Left ventricle myocardium inferior (tissue), 1 donor: ENCODE data around the gene DTD1. TPM values are rescaled to one million over a fixed set of nuclear protein-coding genes. Genes with fewer than 3 reads are reported as not detected.

Experiments used
- DNase-seq: peaks from one replicate; pipeline ENCODE4 v3.0.0-alpha.2; 2020
- H3K27ac ChIP-seq: fragments of 200-600 bp; replicated peaks from 2 replicates; pipeline ENCODE4 v1.8.0; 2021
- H3K27me3 ChIP-seq: fragments of 200-600 bp; 2 replicates; pipeline ENCODE4 v1.8.0; 2021; ENCODE audit warnings: low read depth
- H3K36me3 ChIP-seq: fragments of 200-600 bp; 2 replicates; pipeline ENCODE4 v1.8.0; 2021
- H3K4me1 ChIP-seq: fragments of 200-600 bp; 2 replicates; pipeline ENCODE4 v1.8.0; 2021
- H3K4me3 ChIP-seq: fragments of 200-600 bp; 2 replicates; pipeline ENCODE4 v1.8.0; 2021; ENCODE audit warnings: mild to moderate bottlenecking, moderate library complexity
- H3K9me3 ChIP-seq: fragments of 200-600 bp; replicated peaks from 2 replicates; pipeline ENCODE4 v1.8.0; 2021
- intact Hi-C: fragments of 100-400 bp; cut with micrococcal nuclease; formaldehyde crosslinking; loops from one replicate; pipeline ENCODE4 v1.11.0; 2022
- total RNA-seq: library from RNA; stranded (reverse); fragmentation: NEBNext Ultra II Directional; extraction: Animal tissue kit (Norgen Biotek cat#: 25700); gene quantifications from one replicate; pipeline ENCODE4 v1.2.1, GENCODE V29; 2021
- TF ChIP-seq, protein P1 (sequence below): fragments of 200-600 bp; IDR thresholded peaks from 2 replicates; pipeline ENCODE4 v1.8.0; 2021; ENCODE audit warnings: antibody characterized with exemption, mild to moderate bottlenecking, borderline replicate concordance
- donor health status: DM: no; HTN: yes; CAD: no; lungs with severe emphysema.

The DTD1 gene
- total RNA-seq, 1 donor from 2014 or later, result 12.2 TPM

DNA sequence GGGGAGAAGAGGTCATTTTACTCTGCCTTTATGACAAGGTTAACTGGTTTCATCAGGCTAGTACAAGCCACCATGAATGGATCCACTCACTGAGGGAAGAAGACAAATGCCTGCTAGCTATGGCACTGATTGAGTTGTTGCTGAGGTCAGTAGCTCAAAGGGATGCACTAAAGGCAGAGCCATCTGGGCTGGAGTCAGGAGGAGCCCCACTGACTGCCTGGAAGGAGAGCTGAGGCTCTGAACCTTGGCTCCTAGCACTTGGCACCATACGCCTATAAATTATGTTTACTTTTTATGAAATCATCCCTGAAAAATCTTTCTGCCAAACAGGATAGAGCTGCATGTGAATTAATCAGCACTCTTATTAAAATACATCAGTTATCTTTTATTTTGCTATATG lies 104.6 kb downstream of the DTD1 start:
- H3K27me3 ChIP-seq, result no peaks in the 10 kb centered on the region
- DNase-seq, result no peak
- H3K36me3 ChIP-seq, result no peaks in the 10 kb centered on the region
- TF ChIP-seq, protein P1, sequence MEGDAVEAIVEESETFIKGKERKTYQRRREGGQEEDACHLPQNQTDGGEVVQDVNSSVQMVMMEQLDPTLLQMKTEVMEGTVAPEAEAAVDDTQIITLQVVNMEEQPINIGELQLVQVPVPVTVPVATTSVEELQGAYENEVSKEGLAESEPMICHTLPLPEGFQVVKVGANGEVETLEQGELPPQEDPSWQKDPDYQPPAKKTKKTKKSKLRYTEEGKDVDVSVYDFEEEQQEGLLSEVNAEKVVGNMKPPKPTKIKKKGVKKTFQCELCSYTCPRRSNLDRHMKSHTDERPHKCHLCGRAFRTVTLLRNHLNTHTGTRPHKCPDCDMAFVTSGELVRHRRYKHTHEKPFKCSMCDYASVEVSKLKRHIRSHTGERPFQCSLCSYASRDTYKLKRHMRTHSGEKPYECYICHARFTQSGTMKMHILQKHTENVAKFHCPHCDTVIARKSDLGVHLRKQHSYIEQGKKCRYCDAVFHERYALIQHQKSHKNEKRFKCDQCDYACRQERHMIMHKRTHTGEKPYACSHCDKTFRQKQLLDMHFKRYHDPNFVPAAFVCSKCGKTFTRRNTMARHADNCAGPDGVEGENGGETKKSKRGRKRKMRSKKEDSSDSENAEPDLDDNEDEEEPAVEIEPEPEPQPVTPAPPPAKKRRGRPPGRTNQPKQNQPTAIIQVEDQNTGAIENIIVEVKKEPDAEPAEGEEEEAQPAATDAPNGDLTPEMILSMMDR, result no peak
- no peak overlapping the region for H3K4me3 ChIP-seq
- H3K27ac ChIP-seq, result no peak overlapping the region
- H3K4me1 ChIP-seq, result no peaks in the 10 kb centered on the region
- intact Hi-C loops, result no loop called here
- H3K9me3 ChIP-seq, result no peaks in the 10 kb centered on the region

DNA sequence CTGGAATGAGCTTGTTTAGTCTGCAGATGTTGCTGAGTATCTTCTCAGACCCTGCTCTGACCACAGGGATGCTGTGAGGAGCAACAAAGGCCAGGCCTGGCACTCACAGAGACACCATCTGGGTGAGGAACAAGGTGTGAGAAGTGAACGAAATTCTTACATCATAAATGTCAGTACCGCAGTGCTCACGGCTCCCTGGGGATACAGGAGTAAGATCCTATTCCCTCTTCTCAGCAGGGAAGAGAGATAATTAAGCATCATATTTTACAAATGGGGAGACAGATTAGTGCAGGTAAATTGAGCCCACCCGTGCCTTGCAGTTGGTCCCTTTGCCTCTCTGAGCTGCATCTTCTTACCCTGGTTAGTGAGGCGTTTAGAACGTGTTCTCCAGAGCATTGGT lies 106.2 kb downstream of the DTD1 start:
- intact Hi-C loops, result no loop called here
- Histone ChIP-seq H3K9me3 (no peaks in the 10 kb centered on the region), H3K27ac (no peak overlapping the region), H3K36me3 (no peaks in the 10 kb centered on the region), H3K4me1 (no peaks in the 10 kb centered on the region), H3K4me3 (no peak overlapping the region), H3K27me3 (no peaks in the 10 kb centered on the region)
- DNase-seq, result no peak
- TF ChIP-seq, protein P1, result no peak

DNA sequence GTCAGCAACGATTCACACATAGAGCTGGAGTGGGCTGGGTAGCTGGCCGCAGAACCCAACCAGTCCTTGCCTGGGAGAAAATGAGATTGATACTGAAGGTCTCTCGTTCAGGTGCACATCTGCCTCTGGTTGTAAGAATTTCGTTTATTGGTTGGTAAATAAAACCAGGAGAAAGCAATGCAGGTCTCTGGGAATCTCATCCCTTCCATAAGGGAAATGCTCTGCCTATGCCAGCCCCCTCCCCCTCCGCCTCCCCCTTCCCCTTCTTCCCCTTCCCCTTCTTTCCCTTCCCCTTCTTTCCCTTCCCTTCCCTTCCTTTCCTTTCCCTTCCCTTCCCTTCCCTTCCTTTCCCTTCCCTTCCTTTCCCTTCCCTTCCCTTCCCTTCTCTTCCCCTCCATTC lies 107.3 kb downstream of the DTD1 start:
- Histone ChIP-seq H3K36me3 (no peaks in the 10 kb centered on the region), H3K27ac (no peak overlapping the region), H3K4me3 (no peak overlapping the region), H3K9me3 (no peaks in the 10 kb centered on the region), H3K4me1 (no peaks in the 10 kb centered on the region), H3K27me3 (no peaks in the 10 kb centered on the region)
- TF ChIP-seq, protein P1, result no peak
- intact Hi-C loops, result no loop called here
- no peak for DNase-seq

DNA sequence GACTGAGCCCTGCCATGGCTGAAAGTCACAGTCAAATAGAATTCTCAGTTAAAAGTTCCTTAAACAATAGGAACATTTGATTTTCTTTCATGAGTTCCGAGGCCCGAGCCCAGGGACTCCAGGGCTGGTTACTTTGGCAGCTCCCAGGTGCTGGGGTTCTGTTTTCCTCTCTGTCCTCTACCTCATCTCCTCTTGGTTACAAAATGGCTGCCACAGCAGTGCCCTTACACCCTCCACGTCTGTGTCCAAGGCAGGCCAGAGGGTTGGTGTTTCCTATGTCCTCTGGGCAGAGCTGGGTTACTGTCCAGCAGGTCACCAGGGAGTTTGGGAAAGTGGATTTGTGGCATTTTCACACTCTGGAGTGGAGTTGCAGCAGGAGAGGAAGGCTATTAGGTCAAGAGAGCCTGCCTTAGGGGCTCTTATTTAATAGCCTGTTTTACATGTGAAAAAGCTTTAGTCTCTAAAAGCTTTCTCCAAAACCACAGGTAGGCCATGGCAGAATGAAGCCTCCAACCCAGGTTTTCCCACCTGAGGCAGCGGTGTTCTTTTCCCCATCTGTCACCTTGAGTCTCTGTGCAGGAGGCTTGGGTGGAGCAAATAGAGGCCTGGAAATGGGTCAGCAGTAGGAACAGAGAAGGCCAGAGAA lies 111.0 kb downstream of the DTD1 start:
- intact Hi-C loops, result no loop called here
- no peaks in the 10 kb centered on the region for H3K36me3 ChIP-seq
- peaks cover 8% of the 10 kb centered on the region for H3K4me1 ChIP-seq
- no peaks in the 10 kb centered on the region for H3K27me3 ChIP-seq
- no peak overlapping the region for H3K27ac ChIP-seq
- TF ChIP-seq, protein P1, result no peak
- H3K9me3 ChIP-seq, result no peaks in the 10 kb centered on the region
- no peak for DNase-seq
- no peak overlapping the region for H3K4me3 ChIP-seq

DNA sequence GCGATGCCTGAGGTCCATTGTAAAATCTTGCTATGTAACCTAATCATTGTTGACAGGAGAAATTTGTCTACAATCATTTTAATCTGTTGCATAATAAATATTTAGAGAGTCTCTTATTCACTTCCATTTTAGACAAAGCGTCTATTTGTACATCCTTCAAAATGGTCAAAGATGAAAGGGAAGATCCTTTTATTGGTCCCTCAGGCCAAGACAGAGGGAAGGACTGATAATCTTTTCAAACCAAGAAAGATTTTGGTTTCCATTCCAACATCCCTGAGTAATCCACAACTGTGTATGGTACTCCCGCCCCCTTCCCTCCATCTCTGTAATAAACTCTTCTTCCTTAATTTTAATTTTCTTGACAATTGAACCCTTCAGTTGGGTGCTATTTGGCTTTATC lies 114.1 kb downstream of the DTD1 start:
- H3K27ac ChIP-seq, result no peak overlapping the region
- H3K4me3 ChIP-seq, result no peak overlapping the region
- no peaks in the 10 kb centered on the region for H3K27me3 ChIP-seq
- H3K9me3 ChIP-seq, result no peaks in the 10 kb centered on the region
- intact Hi-C loops, result loop anchor here (10.0 kb wide), 1 partner anchor 63 kb away; no protein-coding TSS in a partner anchor
- TF ChIP-seq, protein P1, result no peak
- peaks cover 13% of the 10 kb centered on the region for H3K4me1 ChIP-seq
- H3K36me3 ChIP-seq, result no peaks in the 10 kb centered on the region
- DNase-seq, result no peak
